HEK293 (cell line): ENCODE measurements around the gene EPM2A.
"Not testable (repeated sequence)": the region's sequence is repeated elsewhere in the genome, so short reads cannot be mapped to it uniquely, and the experiment has no call there.

Source experiments
- CTCF ChIA-PET: fragments of 350-600 bp; formaldehyde crosslinking; extraction: SDS; loops from one replicate; lab custom pipeline; 2021; ENCODE audit warnings: antibody characterized with exemption; lab: Yijun Ruan, JAX
- POLR2A ChIA-PET: fragments of 300-600 bp; formaldehyde crosslinking; extraction: SDS; loops from one replicate; lab custom pipeline; 2020; ENCODE audit warnings: antibody characterized with exemption, inconsistent platforms; lab: Yijun Ruan, JAX
- H3K27ac ChIP-seq: fragments of 200-500 bp; sonication (Bioruptor generic); 2 replicates; pipeline ENCODE4 v1.5.1; 2014; ENCODE audit warnings: low read depth, low read length, control low read depth, inconsistent platforms; ENCODE audit errors: extremely low read depth
- H3K36me3 ChIP-seq, 2 experiments: fragments of 200-500 bp in 1 of 2; sonication (Bioruptor generic) in 1 of 2; 1 replicate in 1 of 2; 2 replicates in 1 of 2; pipeline ENCODE4 v1.5.1; 2014 to 2017; ENCODE audit warnings: inconsistent platforms in 2 of 2, low read length in 2 of 2; ENCODE audit not compliant: control insufficient read depth in 2 of 2, insufficient read depth in 1 of 2
- H3K4me1 ChIP-seq: fragments of 200-500 bp; sonication (Bioruptor generic); 2 replicates; pipeline ENCODE4 v1.5.1; 2014; ENCODE audit warnings: mild to moderate bottlenecking, low read length, inconsistent platforms; ENCODE audit not compliant: control insufficient read depth, insufficient read depth
- H3K4me3 ChIP-seq: 2 replicates; pipeline ENCODE4 v1.5.1; 2011; ENCODE audit warnings: low read depth, mild to moderate bottlenecking, control low read depth, low read length, moderate library complexity
- H3K9me3 ChIP-seq: fragments of 200-500 bp; sonication (Bioruptor generic); 2 replicates; pipeline ENCODE4 v1.5.1; 2014; ENCODE audit warnings: low read depth, low read length, inconsistent platforms; ENCODE audit not compliant: control insufficient read depth, insufficient read depth
- HIC1 ChIP-seq: fragments of 450-650 bp; formaldehyde crosslinking; IDR thresholded peaks from 2 replicates; pipeline ENCODE4 v1.5.1; 2016; ENCODE audit warnings: missing biosample characterization, missing genetic modification characterization
- KLF9 ChIP-seq: fragments of 450-650 bp; formaldehyde crosslinking; IDR thresholded peaks from 2 replicates; pipeline ENCODE4 v1.5.1; 2016; ENCODE audit warnings: missing biosample characterization, missing genetic modification characterization, low read depth
- PRDM2 ChIP-seq: fragments of 450-650 bp; formaldehyde crosslinking; IDR thresholded peaks from 2 replicates; pipeline ENCODE4 v1.5.1; 2016; ENCODE audit warnings: missing biosample characterization, missing genetic modification characterization, borderline replicate concordance
- YY2 ChIP-seq: fragments of 450-650 bp; formaldehyde crosslinking; IDR thresholded peaks from 2 replicates; pipeline ENCODE4 v1.5.1; 2016; ENCODE audit warnings: missing biosample characterization, missing genetic modification characterization
- ZNF169 ChIP-seq: fragments of 450-650 bp; formaldehyde crosslinking; IDR thresholded peaks from 2 replicates; pipeline ENCODE4 v1.5.1; 2016; ENCODE audit warnings: missing biosample characterization, missing genetic modification characterization
- ZNF19 ChIP-seq: fragments of 450-650 bp; formaldehyde crosslinking; IDR thresholded peaks from 2 replicates; pipeline ENCODE4; 2016; ENCODE audit warnings: missing biosample characterization, missing genetic modification characterization, low read depth
- ZNF274 ChIP-seq, 2 experiments: fragments of 200-500 bp in 1 of 2; fragments of 450-650 bp in 1 of 2; sonication (Bioruptor generic) in 1 of 2; formaldehyde crosslinking in 1 of 2; IDR thresholded peaks; 2 replicates each; pipeline versions ENCODE4 v1.5.1 to v1.6.1; 2014 to 2016; ENCODE audit warnings: borderline replicate concordance in 1 of 2, inconsistent platforms in 1 of 2, low read length in 1 of 2, missing biosample characterization in 1 of 2, missing genetic modification characterization in 1 of 2
- ZNF501 ChIP-seq: fragments of 450-650 bp; formaldehyde crosslinking; IDR thresholded peaks from 2 replicates; pipeline ENCODE4 v1.5.1; 2016; ENCODE audit warnings: missing biosample characterization, missing genetic modification characterization
- ZNF600 ChIP-seq: fragments of 450-650 bp; formaldehyde crosslinking; IDR thresholded peaks from 2 replicates; pipeline ENCODE4 v1.5.1; 2016; ENCODE audit warnings: missing biosample characterization, missing genetic modification characterization
- ZNF621 ChIP-seq: fragments of 450-650 bp; formaldehyde crosslinking; IDR thresholded peaks from 2 replicates; pipeline ENCODE4 v1.5.1; 2017; ENCODE audit warnings: missing biosample characterization, missing genetic modification characterization
- ZNF654 ChIP-seq: fragments of 450-650 bp; formaldehyde crosslinking; IDR thresholded peaks from 2 replicates; pipeline ENCODE4 v1.5.1; 2016; ENCODE audit warnings: low read depth, missing biosample characterization, missing genetic modification characterization

The EPM2A gene

GRCh38 chr6:145704143-145704781 lies 31.1 kb downstream of the EPM2A start:
- no peak overlapping the region for H3K27ac ChIP-seq
- POLR2A ChIA-PET: no interaction called here
- H3K9me3 ChIP-seq: no peaks in the 10 kb centered on the region
- CTCF ChIA-PET: interaction anchor here (0.6 to 2.5 kb wide), 23 partner anchors 8 to 1601 kb away, joined by 3 to 18 read pairs (median 3); no protein-coding TSS in a partner anchor
- H3K36me3 ChIP-seq: no peaks in the 10 kb centered on the region
- H3K4me3 ChIP-seq: no peak overlapping the region
- H3K4me1 ChIP-seq: no peaks in the 10 kb centered on the region
- TF ChIP-seq ZNF654 (tag by site-specific recombination): peak; percentile 49
- no peak for TF ChIP-seq ZNF600 (tag by site-specific recombination)
- TF ChIP-seq ZNF274 (IDR thresholded peaks at IDR 0.05; ENCODE audit: low read length): no peak
- TF ChIP-seq ZNF274 (tag by site-specific recombination; IDR thresholded peaks at IDR 0.05; ENCODE audit: borderline replicate concordance): no peak
- TF ChIP-seq ZNF19: no peak
- no peak for TF ChIP-seq KLF9 (tag by site-specific recombination)
- TF ChIP-seq ZNF621: no peak
- TF ChIP-seq YY2: no peak
- TF ChIP-seq ZNF169 (tag by site-specific recombination): no peak

- POLR2A ChIA-PET: no interaction called here
- CTCF ChIA-PET: no interaction called here
- TF ChIP-seq HIC1 (tag by site-specific recombination) (no peak), PRDM2 (no peak), ZNF501 (no peak)
- H3K4me1 ChIP-seq: no peaks in the 10 kb centered on the region
- H3K9me3 ChIP-seq: no peaks in the 10 kb centered on the region
- no peak overlapping the region for H3K27ac ChIP-seq
- no peaks in the 10 kb centered on the region for H3K36me3 ChIP-seq
- H3K4me3 ChIP-seq: no peak overlapping the region
Observed at GRCh38 chr6:145699462-145699861, 35.9 kb downstream of the EPM2A start.

- H3K4me1 ChIP-seq, CTCF ChIA-PET, H3K4me3 ChIP-seq, H3K27ac ChIP-seq, H3K36me3 ChIP-seq, POLR2A ChIA-PET, H3K9me3 ChIP-seq: not testable (repeated sequence)
Observed at GRCh38 chr6:145697401-145697800, 37.9 kb downstream of the EPM2A start.
